Gastrocnemius medialis (tissue), 4 donors: ENCODE data around the gene SSNA1.

Experiments used
- CTCF ChIP-seq, 5 experiments: fragments of 450-650 bp in 3 of 5; fragments of 200-600 bp in 2 of 5; sonication (generic) in 2 of 5; IDR thresholded peaks in 4 of 5; conservative IDR thresholded peaks in 1 of 5; 1 replicate in 4 of 5; 2 replicates in 1 of 5; pipeline ENCODE4 v1.5.1; 2016 to 2019; ENCODE audit warnings: antibody characterized with exemption in 5 of 5, mild to moderate bottlenecking in 3 of 5, moderate library complexity in 3 of 5
- POLR2A ChIP-seq, 2 donors: fragments of 450-650 bp; IDR thresholded peaks; one replicate each; pipeline ENCODE4 v1.6.1; 2017; ENCODE audit warnings: antibody characterized with exemption in 2 of 2, mild to moderate bottlenecking in 2 of 2, moderate library complexity in 2 of 2

- TF ChIP-seq POLR2A (IDR thresholded peaks at IDR 0.05) (no peak), CTCF (IDR thresholded peaks at IDR 0.05 in 4 of 5, conservative IDR thresholded peaks at IDR 0.05 in 1 of 5) (no peak)
These were observed 19.9 kb upstream of the SSNA1 start for GRCh38 chr9:137168573-137168903.
